GM18873 (cell line): ENCODE data around the gene LAMB1.

Experiments used
- ATAC-seq: cut with Tn5 transposase; IDR thresholded peaks from one replicate; pipeline ENCODE4 v1.9.1; 2021; ENCODE audit warnings: mild to moderate bottlenecking, moderate library complexity, moderate number of reproducible peaks; ENCODE audit not compliant: unreplicated experiment, low FRiP score

LAMB1 gene

GRCh38 chr7:108020585-108020984 lies 17.6 kb upstream of the LAMB1 start:
- no peak for ATAC-seq

GRCh38 chr7:108018668-108019067 lies 15.7 kb upstream of the LAMB1 start:
- no peak for ATAC-seq

GRCh38 chr7:108017776-108018151 lies 14.8 kb upstream of the LAMB1 start:
- ATAC-seq, result no peak

GRCh38 chr7:108016841-108017775 lies 14.1 kb upstream of the LAMB1 start:
- no peak for ATAC-seq

GRCh38 chr7:108015740-108016139 lies 12.8 kb upstream of the LAMB1 start:
- no peak for ATAC-seq

- ATAC-seq, result no peak
Observed at GRCh38 chr7:108014747-108015682, 12.1 kb upstream of the LAMB1 start.

- no peak for ATAC-seq
Observed at GRCh38 chr7:108014215-108014614, 11.3 kb upstream of the LAMB1 start.

- no peak for ATAC-seq
Observed at GRCh38 chr7:108012499-108013430, 9.8 kb upstream of the LAMB1 start.

- no peak for ATAC-seq
Observed at GRCh38 chr7:108010377-108010776, 7.4 kb upstream of the LAMB1 start.

- no peak for ATAC-seq
Observed at GRCh38 chr7:108009873-108010272, 6.9 kb upstream of the LAMB1 start.

GRCh38 chr7:108008827-108009226 lies 5.9 kb upstream of the LAMB1 start:
- no peak for ATAC-seq

GRCh38 chr7:108008240-108008639 lies 5.3 kb upstream of the LAMB1 start:
- ATAC-seq, result no peak

GRCh38 chr7:108007762-108008161 lies 4.8 kb upstream of the LAMB1 start:
- no peak for ATAC-seq

GRCh38 chr7:108007261-108007660 lies 4.3 kb upstream of the LAMB1 start:
- ATAC-seq, result no peak

- ATAC-seq, result peak; percentile 68
Observed at GRCh38 chr7:108004220-108005142, 1.5 kb upstream of the LAMB1 start.

- ATAC-seq, result no peak
Observed at GRCh38 chr7:108003599-108003935, 606 bp upstream of the LAMB1 start.

- ATAC-seq, result no peak
Observed at GRCh38 chr7:108001764-108002725, 916 bp downstream of the LAMB1 start.
